Naive thymus-derived CD4-positive, alpha-beta T cell (primary cell): ENCODE results near the gene SLC6A15. TPM values are rescaled to one million over a fixed set of nuclear protein-coding genes. Genes with fewer than 3 reads are reported as not detected.
A peak's percentile ranks its signal among the peaks of the same experiment; 100 is the strongest.

Experiments used
- ATAC-seq: fragments of 150-1000 bp; cut with Tn5 transposase; 2 replicates; pipeline ENCODE4 v1.10.0; 2021; ENCODE audit warnings: mild to moderate bottlenecking, moderate library complexity
- CTCF ChIA-PET: fragments of 350-600 bp; sonication (Branson Sonifier 250); formaldehyde crosslinking; loops from one replicate; lab custom pipeline; 2021; ENCODE audit warnings: antibody characterized with exemption; lab: Charles Lee
- POLR2A ChIA-PET: fragments of 350-600 bp; sonication (Branson Sonifier 250); formaldehyde crosslinking; loops from one replicate; lab custom pipeline; 2021; ENCODE audit warnings: antibody characterized with exemption, inconsistent platforms; lab: Charles Lee
- DNase-seq, 9 donors: peaks; one replicate each; pipeline versions ENCODE4 v3.0.0 to v3.0.0-alpha.2; 2020 to 2022; ENCODE audit warnings: mixed read lengths in 1 of 9
- H3K27ac ChIP-seq: one replicate; pipeline ENCODE4 v1.7.0; 2013; ENCODE audit warnings: mild to moderate bottlenecking, low read depth, low read length, moderate library complexity
- H3K27me3 ChIP-seq, 2 donors: one replicate each; pipeline ENCODE4 v1.7.0; 2013; ENCODE audit warnings: low read length in 2 of 2, mild to moderate bottlenecking in 2 of 2, moderate library complexity in 2 of 2; ENCODE audit not compliant: control insufficient read depth in 2 of 2, insufficient read depth in 2 of 2
- H3K36me3 ChIP-seq, 3 experiments: 1 replicate in 2 of 3; 2 replicates in 1 of 3; pipeline ENCODE4 v1.7.0; 2013; ENCODE audit warnings: low read length in 3 of 3, mild to moderate bottlenecking in 3 of 3, moderate library complexity in 1 of 3; ENCODE audit not compliant: insufficient read depth in 3 of 3, control insufficient read depth in 2 of 3
- H3K4me1 ChIP-seq, 2 donors: one replicate each; pipeline ENCODE4 v1.7.0; 2013; ENCODE audit warnings: low read length in 2 of 2, mild to moderate bottlenecking in 2 of 2, moderate library complexity in 1 of 2; ENCODE audit not compliant: control insufficient read depth in 2 of 2, insufficient read depth in 2 of 2
- H3K4me3 ChIP-seq: 2 replicates; pipeline ENCODE4 v1.7.0; 2013; ENCODE audit warnings: mild to moderate bottlenecking, low read length
- H3K9me3 ChIP-seq, 3 experiments: 1 replicate in 2 of 3; 2 replicates in 1 of 3; pipeline ENCODE4 v1.7.0; 2013; ENCODE audit warnings: low read length in 3 of 3; ENCODE audit not compliant: control insufficient read depth in 2 of 3
- H3K27ac Mint-ChIP-seq, 9 donors: one replicate each; pipeline ENCODE4 v1.8.0; 2020 to 2022; ENCODE audit warnings: mixed read lengths in 9 of 9, mild to moderate bottlenecking in 8 of 9, moderate library complexity in 5 of 9, inconsistent platforms in 2 of 9
- H3K27me3 Mint-ChIP-seq, 5 donors: one replicate each; pipeline ENCODE4 v1.8.0; 2021 to 2022; ENCODE audit warnings: mixed read lengths in 5 of 5, mild to moderate bottlenecking in 1 of 5
- H3K36me3 Mint-ChIP-seq, 5 donors: one replicate each; pipeline ENCODE4 v1.8.0; 2020 to 2022; ENCODE audit warnings: mixed read lengths in 5 of 5, mild to moderate bottlenecking in 3 of 5, inconsistent platforms in 1 of 5
- H3K4me1 Mint-ChIP-seq, 7 donors: one replicate each; pipeline ENCODE4 v1.8.0; 2020 to 2022; ENCODE audit warnings: mixed read lengths in 7 of 7, mild to moderate bottlenecking in 3 of 7, inconsistent platforms in 1 of 7
- H3K4me3 Mint-ChIP-seq, 10 donors: one replicate each; pipeline ENCODE4 v1.8.0; 2020 to 2022; ENCODE audit warnings: mild to moderate bottlenecking in 10 of 10, mixed read lengths in 10 of 10, moderate library complexity in 6 of 10, inconsistent platforms in 2 of 10
- H3K9me3 Mint-ChIP-seq, 11 donors: one replicate each; pipeline ENCODE4 v1.8.0; 2020 to 2022; ENCODE audit warnings: mixed read lengths in 11 of 11, mild to moderate bottlenecking in 4 of 11, inconsistent platforms in 1 of 11, moderate library complexity in 1 of 11
- intact Hi-C, 2 donors: fragments of 100-400 bp; cut with micrococcal nuclease; formaldehyde crosslinking; loops; one replicate each; pipeline ENCODE4 v1.15.1; 2023
- polyA plus RNA-seq, 2 donors: library from polyadenylated mRNA; unstranded; fragments of 300-500 nt; fragmentation: Illumina TruSeq; gene quantifications; one replicate each; pipeline ENCODE4 v1.2.3, GENCODE V29; 2021
- total RNA-seq, 6 experiments: library from RNA in 5 of 6; stranded (reverse) in 5 of 6; gene quantifications; 1 replicate in 5 of 6; 2 replicates in 1 of 6; pipeline ENCODE4 v1.2.3 and lab custom pipeline; 2021 to 2026

SLC6A15 gene
- total and polyA plus RNA-seq, 7 experiments from 2014 or later = not detected

- Mint-ChIP-seq H3K4me1 (peaks cover 0 to 19% (median 13%) of the 10 kb centered on the region in 7 donors), H3K27ac (no peak overlapping the region), H3K36me3 (no peaks in the 10 kb centered on the region), H3K4me3 (peak overlapping the region; percentile 5 to 66 (median 44)), H3K9me3 (peaks cover 0 to 10% (median 0%) of the 10 kb centered on the region in 11 donors), H3K27me3 (peaks cover 31 to 57% (median 48%) of the 10 kb centered on the region in 5 donors)
- no peaks in the 10 kb centered on the region for H3K36me3 ChIP-seq
- H3K4me3 ChIP-seq = no peak overlapping the region
- no peak overlapping the region for H3K27ac ChIP-seq
- POLR2A ChIA-PET = no interaction called here
- peaks cover 0 to 4% of the 10 kb centered on the region in 2 donors for H3K27me3 ChIP-seq
- DNase-seq (no peak), ATAC-seq (no peak)
- H3K9me3 ChIP-seq = no peaks in the 10 kb centered on the region
- CTCF ChIA-PET = no interaction called here
- intact Hi-C loops = loop anchor here in 1 of 2 donors (2.0 kb wide), 1 partner anchor 369 kb away; the partner anchor contains the start of gene ALX1
- no peaks in the 10 kb centered on the region for H3K4me1 ChIP-seq
Measured at GRCh38 chr12:84911271-84912197, 1.1 kb downstream of the SLC6A15 start.

GRCh38 chr12:84910549-84911241, 1.9 kb downstream of the SLC6A15 start:
- H3K27ac Mint-ChIP-seq = no peak overlapping the region
- no peak overlapping the region for H3K27ac ChIP-seq
- peaks cover 0 to 19% (median 13%) of the 10 kb centered on the region in 7 donors for H3K4me1 Mint-ChIP-seq
- no peaks in the 10 kb centered on the region for H3K4me1 ChIP-seq
- H3K36me3 ChIP-seq = no peaks in the 10 kb centered on the region
- H3K9me3 ChIP-seq = no peaks in the 10 kb centered on the region
- no peak overlapping the region for H3K4me3 ChIP-seq
- H3K27me3 Mint-ChIP-seq = peaks cover 31 to 63% (median 52%) of the 10 kb centered on the region in 5 donors
- no peaks in the 10 kb centered on the region for H3K36me3 Mint-ChIP-seq
- POLR2A ChIA-PET = no interaction called here
- no peak for ATAC-seq
- H3K9me3 Mint-ChIP-seq = peaks cover 0 to 10% (median 0%) of the 10 kb centered on the region in 11 donors
- no peak for DNase-seq
- CTCF ChIA-PET = no interaction called here
- intact Hi-C loops = loop anchor here in 1 of 2 donors (2.0 kb wide), 1 partner anchor 370 kb away; the partner anchor contains the start of gene ALX1
- H3K4me3 Mint-ChIP-seq = peak overlapping the region in 5 of 10 donors; percentile 0 to 65 (median 31)
- H3K27me3 ChIP-seq = peaks cover 0 to 4% of the 10 kb centered on the region in 2 donors

- ATAC-seq = no peak
- POLR2A ChIA-PET = no interaction called here
Measured at GRCh38 chr12:84904051-84904450, 8.5 kb downstream of the SLC6A15 start.

GRCh38 chr12:84891106-84891838, 21.3 kb downstream of the SLC6A15 start:
- ATAC-seq (no peak), DNase-seq (no peak)
- no peaks in the 10 kb centered on the region for H3K4me1 Mint-ChIP-seq
- H3K27me3 Mint-ChIP-seq = peaks cover 0 to 4% (median 0%) of the 10 kb centered on the region in 5 donors
- no peaks in the 10 kb centered on the region for H3K27me3 ChIP-seq
- H3K36me3 Mint-ChIP-seq = no peaks in the 10 kb centered on the region
- no peaks in the 10 kb centered on the region for H3K9me3 ChIP-seq
- H3K27ac Mint-ChIP-seq = no peak overlapping the region
- no peaks in the 10 kb centered on the region for H3K9me3 Mint-ChIP-seq
- POLR2A ChIA-PET = interaction anchor here (0.7 kb wide), 1 partner anchor 22 kb away, joined by 3 read pairs; no protein-coding TSS in a partner anchor
- intact Hi-C loops = no loop called here
- no peak overlapping the region for H3K27ac ChIP-seq
- no peaks in the 10 kb centered on the region for H3K36me3 ChIP-seq
- no peak overlapping the region for H3K4me3 Mint-ChIP-seq
- no peaks in the 10 kb centered on the region for H3K4me1 ChIP-seq
- H3K4me3 ChIP-seq = no peak overlapping the region
- CTCF ChIA-PET = no interaction called here

More at GRCh38 chr12:84904051-84904450, 8.5 kb downstream of the SLC6A15 start:
- Mint-ChIP-seq H3K27me3 (peaks cover 0 to 14% (median 4%) of the 10 kb centered on the region in 5 donors), H3K36me3 (no peaks in the 10 kb centered on the region), H3K4me1 (no peaks in the 10 kb centered on the region), H3K4me3 (no peak overlapping the region), H3K9me3 (peaks cover 0 to 5% (median 0%) of the 10 kb centered on the region in 11 donors), H3K27ac (no peak overlapping the region)
- intact Hi-C loops = no loop called here
- Histone ChIP-seq H3K4me3 (no peak overlapping the region), H3K4me1 (no peaks in the 10 kb centered on the region), H3K27ac (no peak overlapping the region), H3K36me3 (no peaks in the 10 kb centered on the region), H3K27me3 (no peaks in the 10 kb centered on the region), H3K9me3 (no peaks in the 10 kb centered on the region)
- DNase-seq = no peak
- CTCF ChIA-PET = no interaction called here

GRCh38 chr12:84889818-84890217, 22.8 kb downstream of the SLC6A15 start:
- no peaks in the 10 kb centered on the region for H3K9me3 Mint-ChIP-seq
- ATAC-seq = no peak
- no peaks in the 10 kb centered on the region for H3K4me1 Mint-ChIP-seq
- intact Hi-C loops = no loop called here
- CTCF ChIA-PET = no interaction called here
- POLR2A ChIA-PET = no interaction called here
- H3K27ac Mint-ChIP-seq = no peak overlapping the region
- H3K36me3 Mint-ChIP-seq = no peaks in the 10 kb centered on the region
- no peaks in the 10 kb centered on the region for H3K36me3 ChIP-seq
- H3K27me3 ChIP-seq = no peaks in the 10 kb centered on the region
- H3K27ac ChIP-seq = no peak overlapping the region
- no peaks in the 10 kb centered on the region for H3K4me1 ChIP-seq
- H3K4me3 Mint-ChIP-seq = no peak overlapping the region
- H3K4me3 ChIP-seq = no peak overlapping the region
- H3K27me3 Mint-ChIP-seq = peaks cover 0 to 4% (median 0%) of the 10 kb centered on the region in 5 donors
- DNase-seq = no peak
- no peaks in the 10 kb centered on the region for H3K9me3 ChIP-seq

GRCh38 chr12:84888861-84889260, 23.7 kb downstream of the SLC6A15 start:
- Histone ChIP-seq H3K27ac (no peak overlapping the region), H3K9me3 (no peaks in the 10 kb centered on the region), H3K4me3 (no peak overlapping the region), H3K36me3 (no peaks in the 10 kb centered on the region), H3K27me3 (no peaks in the 10 kb centered on the region), H3K4me1 (no peaks in the 10 kb centered on the region)
- intact Hi-C loops = no loop called here
- Mint-ChIP-seq H3K27me3 (peaks cover 0 to 4% (median 0%) of the 10 kb centered on the region in 5 donors), H3K9me3 (no peaks in the 10 kb centered on the region), H3K36me3 (no peaks in the 10 kb centered on the region), H3K4me3 (no peak overlapping the region), H3K4me1 (no peaks in the 10 kb centered on the region), H3K27ac (no peak overlapping the region)
- no peak for ATAC-seq
- ChIA-PET POLR2A (no interaction called here), CTCF (no interaction called here)
- no peak for DNase-seq
